IPS-20b (cell line): Measurements from ENCODE around the gene TAF5L.

Experiments used
- H3K27ac ChIP-seq: one replicate; pipeline ENCODE4 v1.5.1; 2013; ENCODE audit warnings: low read length
- H3K27me3 ChIP-seq: 2 replicates; pipeline ENCODE4 v1.6.1; 2013; ENCODE audit warnings: mild to moderate bottlenecking, low read length, inconsistent platforms; ENCODE audit not compliant: insufficient read depth
- H3K36me3 ChIP-seq: 2 replicates; pipeline ENCODE4 v1.6.1; 2013; ENCODE audit warnings: low read depth, mild to moderate bottlenecking, inconsistent platforms, low read length, moderate library complexity; ENCODE audit not compliant: insufficient read depth
- H3K4me1 ChIP-seq: 2 replicates; pipeline ENCODE4 v1.6.1; 2013; ENCODE audit warnings: mild to moderate bottlenecking, control low read depth, inconsistent platforms, low read length, moderate library complexity; ENCODE audit not compliant: insufficient read depth
- H3K4me3 ChIP-seq: 2 replicates; pipeline ENCODE4 v1.5.1; 2013; ENCODE audit warnings: mild to moderate bottlenecking, low read length, inconsistent platforms
- H3K9ac ChIP-seq: 2 replicates; pipeline ENCODE4 v1.6.1; 2013; ENCODE audit warnings: low read depth, mild to moderate bottlenecking, inconsistent platforms, low read length, moderate library complexity
- H3K9me3 ChIP-seq: 2 replicates; pipeline ENCODE4 v1.6.1; 2013; ENCODE audit warnings: mild to moderate bottlenecking, low read depth, low read length, inconsistent platforms; ENCODE audit not compliant: insufficient read depth

Gene TAF5L

DNA sequence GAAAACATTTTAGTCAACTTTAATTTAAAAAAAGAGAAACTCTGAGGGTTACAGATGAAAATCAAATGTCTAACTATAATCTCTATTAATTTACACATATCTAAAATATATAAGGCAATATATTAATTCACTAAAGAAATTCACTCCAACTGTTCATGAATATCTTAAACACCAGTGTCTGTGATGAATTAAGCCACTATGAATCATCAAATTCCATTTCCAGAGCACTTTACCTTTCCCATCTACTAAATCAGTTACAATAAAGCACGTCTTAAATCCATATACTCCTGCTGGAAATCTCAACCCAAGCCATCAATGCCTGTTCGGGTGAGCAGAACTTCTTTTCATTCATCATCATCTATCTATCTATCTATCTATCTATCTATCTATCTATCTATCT is 4.3 kb downstream of the TAF5L start:
- Histone ChIP-seq H3K9me3 (no peaks in the 10 kb centered on the region), H3K4me3 (no peak overlapping the region), H3K27me3 (peaks cover 5% of the 10 kb centered on the region; the same call in 1 of the 2 replicates), H3K36me3 (no peaks in the 10 kb centered on the region), H3K9ac (no peak overlapping the region), H3K27ac (no peak overlapping the region), H3K4me1 (0 out of 2 replicates have a peak, but pooled peaks cover 6% of the 10 kb centered on the region)

DNA sequence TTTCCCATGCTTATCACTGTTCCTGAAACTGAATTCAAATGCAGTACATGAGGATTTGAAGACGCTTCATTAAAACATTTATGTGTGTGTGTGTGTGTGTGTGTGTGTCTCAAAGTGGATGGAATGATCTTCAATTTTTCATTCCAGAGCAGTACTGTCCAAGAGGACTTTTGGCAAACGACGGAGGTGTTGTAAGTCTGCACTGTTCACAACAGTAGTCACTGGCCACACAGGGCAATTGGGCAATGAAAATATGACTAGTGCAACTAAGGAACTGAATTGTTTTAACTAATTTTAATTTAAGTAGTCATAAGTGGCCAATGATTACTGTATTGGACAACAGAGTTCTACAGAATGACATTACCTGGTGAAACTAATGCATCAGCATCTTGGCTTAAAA is 5.0 kb downstream of the TAF5L start:
- no peaks in the 10 kb centered on the region for H3K36me3 ChIP-seq
- no peak overlapping the region for H3K9ac ChIP-seq
- no peak overlapping the region for H3K4me3 ChIP-seq
- H3K4me1 ChIP-seq: 0 out of 2 replicates have a peak, but pooled peaks cover 6% of the 10 kb centered on the region
- H3K27ac ChIP-seq: no peak overlapping the region
- peaks cover 5% of the 10 kb centered on the region; the same call in 1 of the 2 replicates for H3K27me3 ChIP-seq
- H3K9me3 ChIP-seq: no peaks in the 10 kb centered on the region

DNA sequence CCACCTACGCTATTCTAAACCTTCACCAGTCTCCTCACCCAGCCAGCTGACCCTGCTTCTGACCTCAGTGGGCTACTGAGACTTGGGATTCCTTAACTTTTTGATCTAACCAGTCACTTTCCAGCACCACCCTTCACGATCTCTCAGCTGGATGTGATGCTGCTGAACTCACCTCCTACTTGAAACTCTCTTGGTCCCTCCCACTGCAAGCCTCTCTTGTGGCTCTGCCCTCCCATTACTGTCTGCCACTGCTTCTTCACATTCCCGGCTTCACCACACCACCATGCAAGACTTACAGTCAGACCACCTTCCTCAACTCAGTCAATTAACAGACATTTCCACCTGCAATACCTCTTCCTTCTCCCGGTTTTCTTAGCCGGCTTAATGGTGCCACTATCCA is 6.3 kb downstream of the TAF5L start:
- Histone ChIP-seq H3K4me3 (no peak overlapping the region), H3K9me3 (no peaks in the 10 kb centered on the region), H3K27ac (no peak overlapping the region), H3K9ac (no peak overlapping the region), H3K36me3 (no peaks in the 10 kb centered on the region), H3K27me3 (peaks cover 2% of the 10 kb centered on the region; the same call in 1 of the 2 replicates), H3K4me1 (0 out of 2 replicates have a peak, but pooled peaks cover 4% of the 10 kb centered on the region)

- no peaks in the 10 kb centered on the region for H3K9me3 ChIP-seq
- no peak overlapping the region for H3K4me3 ChIP-seq
- H3K36me3 ChIP-seq: 0 out of 2 replicates have a peak, but pooled peaks cover 1% of the 10 kb centered on the region
- H3K4me1 ChIP-seq: 0 out of 2 replicates have a peak, but pooled peaks cover 3% of the 10 kb centered on the region
- H3K27ac ChIP-seq: no peak overlapping the region
- no peaks in the 10 kb centered on the region for H3K27me3 ChIP-seq
- no peak overlapping the region for H3K9ac ChIP-seq
These were observed 6.9 kb downstream of the TAF5L start for GRCh38 chr1:229619002-229619401.

DNA sequence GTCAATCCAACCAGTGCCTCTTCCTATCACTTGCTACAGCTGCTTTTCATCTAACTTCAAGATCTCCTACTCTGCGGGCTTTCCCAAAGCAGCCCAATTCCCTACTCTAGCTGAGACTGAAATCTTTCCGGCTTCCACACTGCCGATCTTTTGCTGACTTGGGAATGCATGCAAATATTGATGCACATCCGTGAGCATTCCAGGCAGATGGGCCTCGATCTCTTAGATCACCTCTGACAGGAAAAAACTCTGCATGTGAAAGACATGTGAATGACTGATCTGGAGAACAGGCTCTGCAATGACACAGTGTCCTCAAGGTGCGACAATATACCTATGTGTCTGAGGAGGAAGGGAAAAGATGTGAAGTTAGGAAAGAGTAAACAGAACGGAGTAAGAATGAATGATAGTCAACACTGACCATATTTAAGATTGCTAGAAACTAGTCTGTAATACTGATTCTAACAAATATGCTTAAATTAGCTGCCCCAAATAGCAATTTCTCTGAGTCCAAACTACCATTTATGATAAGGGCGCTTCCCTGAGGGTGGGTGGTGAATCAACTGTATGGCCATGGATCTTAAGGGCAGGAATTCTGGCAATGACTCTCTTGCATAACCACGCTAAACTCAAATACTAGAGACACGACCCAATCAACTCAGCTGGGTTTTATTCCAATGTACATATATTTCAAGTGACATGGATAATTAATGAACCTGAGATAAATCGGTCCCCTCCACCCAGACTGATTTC is 8.4 kb downstream of the TAF5L start:
- Histone ChIP-seq H3K27me3 (no peaks in the 10 kb centered on the region), H3K27ac (no peak overlapping the region), H3K36me3 (peaks cover 16% of the 10 kb centered on the region), H3K4me1 (no peaks in the 10 kb centered on the region), H3K9ac (no peak overlapping the region), H3K9me3 (no peaks in the 10 kb centered on the region), H3K4me3 (no peak overlapping the region)

DNA sequence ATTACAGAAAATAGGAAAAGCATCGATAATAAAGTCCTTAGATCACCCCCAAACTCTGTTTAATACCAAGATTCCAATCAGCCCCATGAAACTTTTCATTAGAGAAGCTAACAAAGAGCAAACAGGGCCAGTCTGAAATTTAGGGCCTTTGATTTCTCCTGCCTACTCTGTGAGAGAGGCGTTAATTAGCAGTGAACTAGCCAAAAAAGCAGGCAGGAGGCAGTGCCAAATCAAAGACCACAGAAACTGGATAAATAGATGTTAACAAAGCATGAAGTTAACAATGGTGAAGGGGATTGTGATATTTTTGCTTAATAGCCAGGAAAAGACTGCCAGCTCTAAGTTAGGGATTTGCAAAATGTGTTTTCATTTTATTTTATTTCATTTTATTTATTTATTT is 11.2 kb downstream of the TAF5L start:
- Histone ChIP-seq H3K4me3 (no peak overlapping the region), H3K9me3 (no peaks in the 10 kb centered on the region), H3K27ac (no peak overlapping the region), H3K9ac (no peak overlapping the region), H3K27me3 (no peaks in the 10 kb centered on the region), H3K4me1 (no peaks in the 10 kb centered on the region), H3K36me3 (peaks cover 44% of the 10 kb centered on the region)

- H3K27ac ChIP-seq: no peak overlapping the region
- peaks cover 52% of the 10 kb centered on the region for H3K36me3 ChIP-seq
These were observed 12.0 kb downstream of the TAF5L start for GRCh38 chr1:229613938-229614337.

DNA sequence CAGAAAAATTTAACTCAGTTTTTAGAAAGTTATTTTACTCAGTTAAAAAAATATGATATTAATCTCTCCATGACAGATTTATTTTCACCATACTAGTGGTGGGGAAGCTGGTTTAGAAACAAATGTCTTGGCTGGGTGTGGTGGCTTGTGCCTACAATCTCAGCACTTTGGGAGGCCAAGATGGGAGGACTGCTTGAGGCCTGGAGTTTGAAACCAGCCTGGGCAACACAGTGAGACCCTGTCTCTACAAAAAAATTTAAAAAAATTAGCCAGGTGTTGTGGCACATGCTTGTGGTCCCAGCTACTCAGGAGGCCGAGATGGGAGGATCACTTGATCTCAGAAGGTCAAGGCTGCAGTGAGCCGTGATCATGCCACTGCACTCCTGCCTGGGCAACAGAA is 17.3 kb downstream of the TAF5L start:
- Histone ChIP-seq H3K9ac (no peak overlapping the region), H3K36me3 (peaks cover 78% of the 10 kb centered on the region), H3K27ac (no peak overlapping the region), H3K27me3 (no peaks in the 10 kb centered on the region), H3K9me3 (no peaks in the 10 kb centered on the region), H3K4me1 (peaks cover 8% of the 10 kb centered on the region), H3K4me3 (no peak overlapping the region)

More at GRCh38 chr1:229613938-229614337, 12.0 kb downstream of the TAF5L start:
- H3K4me3 ChIP-seq: no peak overlapping the region
- H3K9me3 ChIP-seq: no peaks in the 10 kb centered on the region
- no peaks in the 10 kb centered on the region for H3K27me3 ChIP-seq
- H3K9ac ChIP-seq: no peak overlapping the region
- H3K4me1 ChIP-seq: no peaks in the 10 kb centered on the region

- no peak overlapping the region for H3K4me3 ChIP-seq
- H3K4me1 ChIP-seq: peaks cover 8% of the 10 kb centered on the region
- H3K9ac ChIP-seq: no peak overlapping the region
- no peaks in the 10 kb centered on the region for H3K9me3 ChIP-seq
- no peak overlapping the region for H3K27ac ChIP-seq
- H3K27me3 ChIP-seq: no peaks in the 10 kb centered on the region
- peaks cover 77% of the 10 kb centered on the region for H3K36me3 ChIP-seq
These were observed 18.6 kb downstream of the TAF5L start for GRCh38 chr1:229607370-229607769.

DNA sequence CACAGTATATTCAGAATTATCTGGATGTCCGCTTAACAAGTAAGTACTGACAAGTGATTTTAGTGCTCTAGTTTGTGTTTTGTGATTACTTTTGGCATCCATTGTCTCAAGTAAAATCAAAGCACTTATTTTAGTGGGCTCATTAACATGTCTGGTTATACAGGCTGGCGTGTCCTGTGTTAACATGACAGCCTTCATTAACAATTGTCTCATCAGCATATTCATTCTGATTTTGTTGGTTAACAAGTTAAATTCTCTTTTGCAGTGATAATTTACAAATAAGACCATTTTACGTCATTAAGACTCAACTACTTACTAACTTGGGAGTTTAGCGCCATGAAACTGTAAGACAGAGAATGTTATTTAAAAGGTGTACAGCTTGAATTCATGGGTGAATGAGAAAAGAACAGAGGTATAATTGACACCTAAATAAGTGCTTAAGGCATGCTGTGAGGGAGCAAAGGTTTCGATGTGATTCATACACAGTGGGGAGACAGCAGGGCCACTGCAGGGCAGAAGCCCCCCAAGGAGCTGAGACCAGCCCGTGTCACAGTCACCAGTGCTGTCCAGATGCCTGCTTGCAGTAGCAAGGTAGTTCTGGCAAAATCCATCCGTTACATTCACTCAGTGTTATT is 22.4 kb downstream of the TAF5L start:
- Histone ChIP-seq H3K9ac (no peak overlapping the region), H3K4me1 (peaks cover 16% of the 10 kb centered on the region), H3K4me3 (no peak overlapping the region), H3K36me3 (peaks cover 60% of the 10 kb centered on the region), H3K27me3 (no peaks in the 10 kb centered on the region), H3K27ac (no peak overlapping the region), H3K9me3 (no peaks in the 10 kb centered on the region)

- Histone ChIP-seq H3K4me3 (no peak overlapping the region), H3K4me1 (peaks cover 8% of the 10 kb centered on the region), H3K27ac (no peak overlapping the region), H3K36me3 (peaks cover 49% of the 10 kb centered on the region), H3K9me3 (no peaks in the 10 kb centered on the region), H3K27me3 (no peaks in the 10 kb centered on the region), H3K9ac (no peak overlapping the region)
These were observed 25.7 kb downstream of the TAF5L start for GRCh38 chr1:229600229-229600628.
